Neuronal stem cell (in vitro differentiated cells): ENCODE measurements around the gene PATJ.
"Not testable (repeated sequence)": the region's sequence is repeated elsewhere in the genome, so short reads cannot be mapped to it uniquely, and the experiment has no call there.

ENCODE experiments used
- DNase-seq: peaks from one replicate; pipeline ENCODE4 v3.0.0-alpha.2; 2013; ENCODE audit warnings: low spot score
- H2AFZ ChIP-seq: one replicate; pipeline ENCODE4 v1.6.1; 2013; ENCODE audit warnings: mild to moderate bottlenecking, low read length, inconsistent platforms
- H2AK5ac ChIP-seq: 2 replicates; pipeline ENCODE4 v1.6.1; 2013; ENCODE audit warnings: low read depth, mild to moderate bottlenecking, inconsistent platforms, low read length, moderate library complexity, mixed read lengths
- H2BK120ac ChIP-seq: 2 replicates; pipeline ENCODE4 v1.6.1; 2013; ENCODE audit warnings: low read depth, mild to moderate bottlenecking, inconsistent platforms, low read length, moderate library complexity, mixed read lengths
- H2BK12ac ChIP-seq: one replicate; pipeline ENCODE4 v1.6.1; 2013; ENCODE audit warnings: low read length, inconsistent platforms
- H2BK15ac ChIP-seq: 2 replicates; pipeline ENCODE4 v1.6.1; 2013; ENCODE audit warnings: mild to moderate bottlenecking, low read length, inconsistent platforms, mixed read lengths
- H2BK5ac ChIP-seq: one replicate; pipeline ENCODE4 v1.6.1; 2013; ENCODE audit warnings: inconsistent platforms, mild to moderate bottlenecking, low read length, moderate library complexity
- H3K14ac ChIP-seq: one replicate; pipeline ENCODE4 v1.6.1; 2013; ENCODE audit warnings: low read length, inconsistent platforms
- H3K18ac ChIP-seq: 2 replicates; pipeline ENCODE4 v1.6.1; 2013; ENCODE audit warnings: low read length, inconsistent platforms
- H3K23ac ChIP-seq: 2 replicates; pipeline ENCODE4 v1.6.1; 2013; ENCODE audit warnings: low read depth, mild to moderate bottlenecking, mixed read lengths, low read length, inconsistent platforms; ENCODE audit not compliant: poor library complexity
- H3K27ac ChIP-seq: replicated peaks from 3 replicates; pipeline ENCODE4 v1.5.1; 2013; ENCODE audit warnings: low read length, inconsistent platforms
- H3K27me3 ChIP-seq, 3 experiments: 2 replicates each; pipeline ENCODE4 v1.6.1; 2013; ENCODE audit warnings: low read length in 3 of 3, mild to moderate bottlenecking in 2 of 3, inconsistent platforms in 1 of 3, low read depth in 1 of 3, mixed read lengths in 1 of 3, moderate library complexity in 1 of 3; ENCODE audit not compliant: control insufficient read depth in 3 of 3, insufficient read depth in 3 of 3
- H3K36me3 ChIP-seq, 2 donors: replicated peaks in 1 of 2; 2 replicates each; pipeline ENCODE4 v1.6.1; 2013; ENCODE audit warnings: low read length in 2 of 2; ENCODE audit not compliant: control insufficient read depth in 2 of 2, insufficient read depth in 2 of 2
- H3K4ac ChIP-seq: 2 replicates; pipeline ENCODE4 v1.6.1; 2013; ENCODE audit warnings: inconsistent platforms, mild to moderate bottlenecking, low read length, moderate library complexity
- H3K4me1 ChIP-seq, 2 donors: 1 replicate in 1 of 2; 2 replicates in 1 of 2; pipeline ENCODE4 v1.6.1; 2013; ENCODE audit warnings: low read length in 2 of 2, low read depth in 1 of 2; ENCODE audit not compliant: control insufficient read depth in 2 of 2, insufficient read depth in 1 of 2
- H3K4me2 ChIP-seq: one replicate; pipeline ENCODE4 v1.6.1; 2013; ENCODE audit warnings: mild to moderate bottlenecking, low read length, inconsistent platforms; ENCODE audit not compliant: insufficient read depth, poor library complexity, severe bottlenecking
- H3K4me3 ChIP-seq, 2 donors: 2 replicates each; pipeline ENCODE4 v1.5.1; 2013; ENCODE audit warnings: low read length in 2 of 2, mild to moderate bottlenecking in 2 of 2, inconsistent platforms in 1 of 2, moderate library complexity in 1 of 2
- H3K79me1 ChIP-seq: one replicate; pipeline ENCODE4 v1.6.1; 2013; ENCODE audit warnings: low read depth, mild to moderate bottlenecking, inconsistent platforms, low read length, moderate library complexity
- H3K9ac ChIP-seq: one replicate; pipeline ENCODE4 v1.6.1; 2013; ENCODE audit warnings: mild to moderate bottlenecking, low read depth, low read length, inconsistent platforms; ENCODE audit not compliant: poor library complexity
- H3K9me3 ChIP-seq, 2 donors: replicated peaks in 1 of 2; 2 replicates each; pipeline versions ENCODE3 to v1.6.1; 2013; ENCODE audit warnings: low read length in 2 of 2, mild to moderate bottlenecking in 2 of 2, inconsistent platforms in 1 of 2, low read depth in 1 of 2, mixed read lengths in 1 of 2, moderate library complexity in 1 of 2; ENCODE audit not compliant: control insufficient read depth in 2 of 2, insufficient read depth in 1 of 2
- H4K8ac ChIP-seq: one replicate; pipeline ENCODE4 v1.6.1; 2013; ENCODE audit warnings: low read depth, mild to moderate bottlenecking, inconsistent platforms, low read length, moderate library complexity
- H4K91ac ChIP-seq: one replicate; pipeline ENCODE4 v1.6.1; 2013; ENCODE audit warnings: low read length, low read depth, mild to moderate bottlenecking, inconsistent platforms; ENCODE audit not compliant: poor library complexity
- WGBS, 2 donors: extraction: QIAGEN DNeasy Blood & Tissue Kit; methylation state at CpG; one replicate each; pipeline ENCODE4 v1.1.7; 2013; ENCODE audit warnings: missing lambda C conversion rate in 2 of 2, mixed read lengths in 1 of 2; ENCODE audit not compliant: insufficient read length in 2 of 2, insufficient replicate concordance in 1 of 2; ENCODE audit errors: extremely low coverage in 2 of 2; 5-methylcytosine and 5-hydroxymethylcytosine counted together

Gene PATJ

DNA sequence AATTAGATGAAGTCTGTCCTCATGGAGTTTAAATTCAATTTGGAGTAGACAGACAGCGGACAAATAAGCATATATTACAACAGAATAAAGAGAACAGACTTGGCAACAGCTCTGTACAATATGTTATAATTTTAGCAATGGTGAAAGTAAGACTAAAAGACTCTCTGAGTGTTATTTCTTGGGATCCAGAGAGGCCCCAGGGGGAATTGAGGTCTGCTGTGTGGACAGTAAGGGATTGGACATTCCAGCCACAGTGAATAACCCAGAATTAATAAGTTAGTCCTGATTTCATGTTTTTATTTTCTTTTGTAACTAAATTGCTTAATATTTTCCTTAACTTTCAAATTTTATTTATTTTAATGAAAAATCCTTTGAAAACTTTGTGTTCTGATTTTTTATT, 101.7 kb downstream of the PATJ start:
- Histone ChIP-seq H3K4ac (no peak overlapping the region), H3K23ac (no peak overlapping the region), H3K14ac (no peak overlapping the region), H2BK12ac (no peak overlapping the region), H4K91ac (no peak overlapping the region), H3K4me1 (no peaks in the 10 kb centered on the region), H3K4me2 (no peak overlapping the region), H3K9ac (no peak overlapping the region), H2BK120ac (no peak overlapping the region), H3K27ac (no peak overlapping the region), H4K8ac (no peak overlapping the region), H3K4me3 (no peak overlapping the region), H2AK5ac (no peak overlapping the region), H3K27me3 (no peaks in the 10 kb centered on the region), H3K18ac (no peak overlapping the region), H3K36me3 (no peaks in the 10 kb centered on the region), H2AFZ (no peak overlapping the region), H3K9me3 (no peaks in the 10 kb centered on the region), H3K79me1 (no peaks in the 10 kb centered on the region), H2BK5ac (no peak overlapping the region), H2BK15ac (no peak overlapping the region)
- DNase-seq: no peak
- WGBS, 2 donors: no CpG with 5 or more reads among the region's 1 CpG

DNA sequence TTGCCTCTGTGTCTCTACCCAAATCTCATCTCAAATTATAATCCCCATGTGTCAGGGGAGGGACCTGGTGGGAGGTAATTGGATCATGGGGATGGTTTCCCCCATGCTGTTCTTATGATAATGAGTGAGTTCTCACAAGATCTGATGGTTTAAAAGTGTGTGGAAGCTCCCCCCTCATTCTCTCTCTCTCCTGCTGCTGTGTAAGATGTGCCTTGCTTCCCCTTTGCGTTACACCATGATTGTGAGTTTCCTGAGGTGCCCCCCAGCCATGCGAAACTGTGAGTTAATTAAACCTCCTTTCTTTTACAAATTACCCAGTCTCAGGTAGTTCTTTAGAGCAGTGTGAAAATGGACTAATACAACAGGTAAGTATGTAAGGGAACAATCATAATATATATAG, 102.4 kb downstream of the PATJ start:
- H3K79me1 ChIP-seq, H3K4me3 ChIP-seq, H4K8ac ChIP-seq, H2AK5ac ChIP-seq, H3K4me1 ChIP-seq, H2BK120ac ChIP-seq, H3K36me3 ChIP-seq, H4K91ac ChIP-seq, H3K27me3 ChIP-seq, DNase-seq, H3K23ac ChIP-seq, H3K9ac ChIP-seq, H2BK12ac ChIP-seq, H2AFZ ChIP-seq, H2BK15ac ChIP-seq, H2BK5ac ChIP-seq, H3K18ac ChIP-seq, H3K4ac ChIP-seq, H3K9me3 ChIP-seq, H3K27ac ChIP-seq, H3K4me2 ChIP-seq, H3K14ac ChIP-seq: not testable (repeated sequence)
- WGBS, 2 donors: no CpG with 5 or more reads among the region's 2 CpGs

DNA sequence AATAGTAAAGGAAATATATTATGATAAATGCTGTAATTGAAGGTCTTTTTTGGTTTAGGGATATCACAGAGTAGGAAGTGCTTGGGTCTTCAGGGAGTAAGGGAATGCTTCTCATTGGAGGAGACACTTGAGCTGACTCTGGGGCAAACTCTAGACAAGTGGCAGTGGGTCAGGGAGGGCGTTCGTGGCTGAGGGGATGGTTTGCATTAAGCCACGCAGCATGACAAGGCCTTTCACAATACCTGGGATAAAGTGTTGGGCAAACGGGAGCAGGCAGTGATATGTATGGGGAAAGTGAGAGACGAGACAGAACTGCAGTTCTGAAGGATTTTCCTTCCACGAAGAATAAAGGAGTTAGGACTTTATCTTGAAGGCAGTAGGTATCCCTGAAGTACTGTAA, 109.0 kb downstream of the PATJ start:
- no peak overlapping the region for H2BK5ac ChIP-seq
- H2BK15ac ChIP-seq: no peak overlapping the region
- H3K4ac ChIP-seq: no peak overlapping the region
- H3K27me3 ChIP-seq: no peaks in the 10 kb centered on the region
- H4K91ac ChIP-seq: no peak overlapping the region
- no peak overlapping the region for H2BK120ac ChIP-seq
- no peak overlapping the region for H3K4me2 ChIP-seq
- no CpG with 5 or more reads among the region's 6 CpGs for WGBS, 2 donors
- no peak overlapping the region for H3K9ac ChIP-seq
- no peak overlapping the region for H3K23ac ChIP-seq
- no peaks in the 10 kb centered on the region for H3K9me3 ChIP-seq
- DNase-seq: no peak
- H2BK12ac ChIP-seq: no peak overlapping the region
- H4K8ac ChIP-seq: no peak overlapping the region
- no peak overlapping the region for H2AFZ ChIP-seq
- no peaks in the 10 kb centered on the region for H3K4me1 ChIP-seq
- no peaks in the 10 kb centered on the region for H3K36me3 ChIP-seq
- no peaks in the 10 kb centered on the region for H3K79me1 ChIP-seq
- no peak overlapping the region for H2AK5ac ChIP-seq
- H3K14ac ChIP-seq: no peak overlapping the region
- H3K27ac ChIP-seq: no peak overlapping the region
- no peak overlapping the region for H3K4me3 ChIP-seq
- H3K18ac ChIP-seq: no peak overlapping the region

GRCh38 chr1:61851849-61852669, 109.8 kb downstream of the PATJ start:
- H2AFZ ChIP-seq: no peak overlapping the region
- H2AK5ac ChIP-seq: no peak overlapping the region
- WGBS, 2 donors: no CpG with 5 or more reads among the region's 6 CpGs
- no peak overlapping the region for H3K4me2 ChIP-seq
- H3K79me1 ChIP-seq: no peaks in the 10 kb centered on the region
- no peak overlapping the region for H4K91ac ChIP-seq
- no peak overlapping the region for H3K4me3 ChIP-seq
- no peak overlapping the region for H3K27ac ChIP-seq
- no peak overlapping the region for H3K14ac ChIP-seq
- no peaks in the 10 kb centered on the region for H3K36me3 ChIP-seq
- H2BK12ac ChIP-seq: no peak overlapping the region
- peak; percentile 51 for DNase-seq
- H3K9ac ChIP-seq: no peak overlapping the region
- no peak overlapping the region for H3K18ac ChIP-seq
- no peak overlapping the region for H2BK5ac ChIP-seq
- H2BK15ac ChIP-seq: no peak overlapping the region
- no peak overlapping the region for H2BK120ac ChIP-seq
- no peaks in the 10 kb centered on the region for H3K27me3 ChIP-seq
- no peak overlapping the region for H3K23ac ChIP-seq
- H3K4ac ChIP-seq: no peak overlapping the region
- H3K9me3 ChIP-seq: no peaks in the 10 kb centered on the region
- H4K8ac ChIP-seq: no peak overlapping the region
- no peaks in the 10 kb centered on the region for H3K4me1 ChIP-seq
